ENCODE data around the gene DOLK. TPM values are rescaled to one million over a fixed set of nuclear protein-coding genes. Genes with fewer than 3 reads are reported as not detected.
A peak's percentile ranks its signal among the peaks of the same experiment; 100 is the strongest.

DOLK gene
- polyA plus RNA-seq, 2 of the 4 experiments (the other 2 are of a cell fraction): 22.8 to 25.4 TPM

GRCh38 chr9:128919402-128920089 lies 27.9 kb downstream of the DOLK start (continued):
- TF ChIP-seq FOSL2 (IDR thresholded peaks at IDR 0.05) (no peak), FOSL2 (CRISPR knock-in tag; IDR thresholded peaks at IDR 0.05) (no peak), ESRRA (IDR thresholded peaks at IDR 0.05; ENCODE audit: borderline replicate concordance, low read length) (no peak)

GRCh38 chr9:128918921-128919320 lies 28.5 kb downstream of the DOLK start:
- H3K4me3 ChIP-seq: no peak overlapping the region
- peak overlapping the region; percentile 60 to 61; a peak in 3 of 6 replicates for H3K27ac ChIP-seq
- POLR2A ChIA-PET: no interaction called here
- no peak for FAIRE-seq
- CTCF ChIA-PET: interaction anchor here (0.6 to 14.3 kb wide), 5 partner anchors 9 to 55 kb away, joined by 3 to 244 read pairs (median 4); no protein-coding TSS in a partner anchor
- TF ChIP-seq MAX (IDR thresholded peaks at IDR 0.05) (no peak), JUN (IDR thresholded peaks at IDR 0.05) (no peak), RAD21 (conservative IDR thresholded peaks at IDR 0.05 in 1 of 2, IDR thresholded peaks at IDR 0.05 in 1 of 2) (no peak), ELK1 (IDR thresholded peaks at IDR 0.05; ENCODE audit: low read depth, low read length) (no peak)
- no peaks in the 10 kb centered on the region for H3K9me3 ChIP-seq
- H3K4me1 ChIP-seq: peaks cover 54% of the 10 kb centered on the region
- 65% methylated on average over 2 of the region's 2 CpGs for WGBS (ENCODE audit: missing lambda C conversion rate)
- H3K4me2 ChIP-seq: no peak overlapping the region
- ATAC-seq: no peak
- no peak for DNase-seq (ENCODE audit: low read depth in 1 of 2, low spot score in 1 of 2)

- H3K9me3 ChIP-seq: no peaks in the 10 kb centered on the region
- H3K4me2 ChIP-seq: peak overlapping the region; percentile 57; the same call in 2 of the 3 replicates
- peaks cover 71% of the 10 kb centered on the region for H3K4me1 ChIP-seq
- no peak for FAIRE-seq
- CTCF ChIA-PET: interaction anchor here (1.0 to 14.3 kb wide), 4 partner anchors 8 to 53 kb away, joined by 3 to 244 read pairs (median 23); no protein-coding TSS in a partner anchor
- TF ChIP-seq MAX (IDR thresholded peaks at IDR 0.05): peak; percentile 69
- TF ChIP-seq KDM5A (IDR thresholded peaks at IDR 0.05): no peak
- peak in 1 of 2 experiments; percentile 68 for DNase-seq (ENCODE audit: low read depth in 1 of 2, low spot score in 1 of 2)
- 65% methylated on average over 26 of the region's 26 CpGs for WGBS (ENCODE audit: missing lambda C conversion rate)
- ATAC-seq: 0 out of 6 replicates have a peak, but pooled peaks of 1 of the 2 experiments have one; percentile 2
- no peak overlapping the region for H3K4me3 ChIP-seq
- POLR2A ChIA-PET: no interaction called here
- H3K27ac ChIP-seq: peak overlapping the region; percentile 76 to 84
Measured at GRCh38 chr9:128917151-128917849, 30.1 kb downstream of the DOLK start.

GRCh38 chr9:128916745-128917144 lies 30.7 kb downstream of the DOLK start:
- ChIA-PET POLR2A (no interaction called here), CTCF (interaction anchor here (0.8 to 4.3 kb wide), 4 partner anchors 8 to 40 kb away, joined by 3 to 37 read pairs (median 6); no protein-coding TSS in a partner anchor)
- Histone ChIP-seq H3K9me3 (no peaks in the 10 kb centered on the region), H3K4me1 (peaks cover 72% of the 10 kb centered on the region), H3K4me2 (peak overlapping the region; percentile 57), H3K27ac (peak overlapping the region; percentile 76 to 84), H3K4me3 (no peak overlapping the region)
- WGBS (ENCODE audit: missing lambda C conversion rate): 89% methylated on average over 11 of the region's 11 CpGs
- no peak for ATAC-seq
- FAIRE-seq: no peak
- TF ChIP-seq PHF8 (IDR thresholded peaks at IDR 0.05; ENCODE audit: borderline replicate concordance, low read depth) (no peak), ZFP36 (IDR thresholded peaks at IDR 0.05; ENCODE audit: borderline replicate concordance, partially characterized antibody) (no peak), MYC (IDR thresholded peaks at IDR 0.05; ENCODE audit: borderline replicate concordance, low read length) (no peak), RCOR1 (IDR thresholded peaks at IDR 0.05; ENCODE audit: low read depth, low read length) (no peak), EP300 (IDR thresholded peaks at IDR 0.05) (no peak), HOXB5 (CRISPR knock-in tag; IDR thresholded peaks at IDR 0.05) (no peak), CEBPB (IDR thresholded peaks at IDR 0.05) (no peak), CHD4 (IDR thresholded peaks at IDR 0.05; ENCODE audit: borderline replicate concordance) (no peak), TFCP2L1 (CRISPR knock-in tag; IDR thresholded peaks at IDR 0.05) (no peak), NPAS2 (CRISPR knock-in tag; IDR thresholded peaks at IDR 0.05; ENCODE audit: borderline replicate concordance) (no peak)
- DNase-seq (ENCODE audit: low read depth in 1 of 2, low spot score in 1 of 2): no peak

Data from A549 (cell line).